AG09319 (cell line): ENCODE results near the gene NECAB3.

ENCODE experiments used
- DNase-seq: peaks from one replicate; pipeline ENCODE4 v3.0.0-alpha.2; 2010; ENCODE audit warnings: low read depth; ENCODE audit errors: extremely low read depth
- CTCF ChIP-seq: IDR thresholded peaks from 2 replicates; pipeline ENCODE4 v1.5.1; 2011; ENCODE audit warnings: low read depth, mild to moderate bottlenecking, inconsistent platforms, low read length, moderate library complexity

NECAB3 gene

DNA sequence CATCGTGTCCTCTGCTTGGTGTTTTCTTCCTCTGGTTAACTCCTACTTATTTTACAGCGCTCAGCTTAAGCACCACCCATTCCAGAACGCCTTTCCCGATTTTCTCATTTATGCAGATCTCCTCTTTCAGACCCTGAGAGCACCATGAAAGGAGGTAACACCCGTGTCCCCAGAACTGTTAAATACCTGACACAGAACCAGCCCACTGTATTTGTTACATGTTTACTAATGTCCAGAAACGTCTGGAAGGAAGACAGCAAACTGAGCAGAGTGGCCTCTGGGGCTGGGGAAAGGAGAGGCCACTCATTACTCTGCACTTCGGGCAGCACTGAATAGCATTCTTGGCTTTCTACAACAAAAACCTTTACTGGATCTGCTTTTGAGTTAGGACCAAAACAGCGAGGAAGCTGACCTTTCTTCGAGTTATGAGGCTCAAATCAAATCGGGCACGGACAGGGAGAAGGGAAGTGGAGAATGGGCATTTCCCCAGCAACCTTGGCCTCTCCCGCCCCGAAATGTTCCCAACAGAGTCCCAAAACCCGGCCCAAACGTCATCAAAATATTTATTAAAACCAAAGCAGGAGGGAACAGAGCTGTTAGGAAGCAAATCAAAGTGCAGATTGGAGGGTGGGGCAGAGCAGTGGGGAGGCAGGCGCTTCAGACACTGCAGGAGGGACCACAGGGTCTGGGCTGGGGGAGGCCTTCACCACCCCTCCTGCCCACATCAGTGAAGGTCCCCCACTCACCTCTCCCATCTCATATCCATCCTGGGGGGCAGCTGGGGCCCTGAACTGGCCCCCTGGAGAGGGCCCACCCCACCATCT is 1.1 kb upstream of the NECAB3 start:
- DNase-seq: no peak
- TF ChIP-seq CTCF: no peak

DNA sequence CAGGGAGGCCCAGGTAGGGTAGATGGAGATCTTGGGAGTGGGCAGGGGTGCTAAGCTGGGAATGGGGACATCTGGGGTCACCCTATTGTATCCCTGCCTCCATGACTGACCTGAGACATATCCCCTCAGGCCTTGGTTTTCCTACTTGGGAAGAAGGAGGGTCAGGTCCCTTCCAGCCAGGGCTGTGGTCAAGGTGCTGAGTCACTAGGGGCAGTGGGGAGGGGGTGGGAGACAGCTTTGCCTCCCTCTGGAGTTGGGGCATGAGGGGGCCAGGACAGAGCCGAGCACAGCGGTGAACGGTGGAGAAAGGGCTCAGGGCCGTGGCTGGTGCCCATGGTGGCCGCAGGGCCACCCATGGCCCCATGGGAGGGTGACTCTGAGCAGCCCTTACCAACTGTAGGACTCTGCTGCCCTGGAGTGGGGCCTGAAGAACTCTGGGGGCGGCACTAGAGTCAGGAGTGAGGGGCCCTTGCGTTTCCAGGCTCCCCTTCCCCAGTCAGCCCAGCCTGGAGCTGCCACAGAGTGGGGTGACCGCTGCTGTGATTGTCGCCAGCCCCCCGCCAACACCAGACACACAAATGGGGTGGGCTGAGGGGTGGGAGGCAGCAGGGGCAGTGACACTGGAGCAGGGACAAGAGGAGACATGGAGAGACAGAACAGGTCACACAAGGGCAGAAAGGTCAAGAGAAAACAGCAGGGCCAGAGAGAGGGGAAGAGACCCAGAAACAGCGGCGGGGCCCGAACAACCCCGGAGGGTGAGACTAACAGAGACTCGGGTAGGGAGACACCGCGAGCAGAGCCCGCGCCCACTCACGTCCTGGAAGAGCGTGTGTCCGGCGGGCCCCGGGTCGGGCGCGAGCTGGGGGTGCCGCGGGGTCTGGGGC is 576 bp downstream of the NECAB3 start:
- TF ChIP-seq CTCF: no peak
- DNase-seq: no peak

DNA sequence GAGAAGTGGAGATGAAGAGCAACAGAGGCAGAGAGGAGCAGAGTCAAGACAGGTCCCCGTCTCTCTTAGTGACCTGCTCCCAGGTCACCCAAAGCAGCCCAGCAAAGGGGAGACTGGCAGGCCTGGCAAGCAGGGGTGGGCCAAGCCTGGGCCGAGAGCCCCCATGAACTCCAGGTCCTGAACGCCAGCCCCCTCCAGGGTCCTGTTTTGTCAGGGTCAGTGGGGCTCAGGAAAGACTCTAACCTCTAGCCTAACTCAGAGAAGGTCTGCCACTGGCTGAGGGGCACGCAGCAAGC is 1.2 kb downstream of the NECAB3 start:
- no peak for TF ChIP-seq CTCF

DNA sequence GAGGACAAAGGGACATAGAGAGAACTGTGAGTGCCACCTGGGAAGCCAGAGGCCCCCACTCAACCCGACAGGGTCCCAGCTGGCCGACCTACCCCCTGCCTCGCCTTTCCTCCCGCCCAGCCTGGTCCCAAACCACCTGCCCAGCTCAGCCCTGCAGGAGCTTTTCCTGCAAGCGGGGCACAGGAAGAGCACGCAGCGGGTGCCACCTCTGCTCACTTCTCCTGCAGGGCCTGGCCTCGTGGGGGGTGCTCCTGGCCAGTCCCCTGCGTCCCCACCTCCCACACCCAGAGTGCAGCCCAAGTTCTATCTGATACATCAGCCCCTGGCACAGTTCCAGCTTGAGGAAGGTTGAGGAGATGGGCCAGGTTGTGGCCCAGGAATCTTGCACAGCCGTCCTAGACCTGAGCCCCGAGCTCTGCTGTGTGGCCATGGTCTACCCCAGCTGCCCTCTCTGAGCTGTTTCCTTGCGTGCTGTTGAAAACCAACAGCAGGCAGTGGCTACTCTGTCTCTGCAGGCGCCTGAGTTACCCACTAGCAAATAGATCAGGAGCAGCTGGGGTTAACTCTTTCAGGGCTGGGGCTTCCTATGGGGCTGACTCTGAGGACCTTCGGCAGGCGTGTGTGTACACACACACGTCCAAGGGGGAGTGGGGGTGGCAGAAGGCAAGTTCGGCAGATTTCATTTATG is 1.7 kb downstream of the NECAB3 start:
- no peak for TF ChIP-seq CTCF
- no peak for DNase-seq

More for the DNA sequence above, 1.2 kb downstream of the NECAB3 start:
- DNase-seq: no peak

DNA sequence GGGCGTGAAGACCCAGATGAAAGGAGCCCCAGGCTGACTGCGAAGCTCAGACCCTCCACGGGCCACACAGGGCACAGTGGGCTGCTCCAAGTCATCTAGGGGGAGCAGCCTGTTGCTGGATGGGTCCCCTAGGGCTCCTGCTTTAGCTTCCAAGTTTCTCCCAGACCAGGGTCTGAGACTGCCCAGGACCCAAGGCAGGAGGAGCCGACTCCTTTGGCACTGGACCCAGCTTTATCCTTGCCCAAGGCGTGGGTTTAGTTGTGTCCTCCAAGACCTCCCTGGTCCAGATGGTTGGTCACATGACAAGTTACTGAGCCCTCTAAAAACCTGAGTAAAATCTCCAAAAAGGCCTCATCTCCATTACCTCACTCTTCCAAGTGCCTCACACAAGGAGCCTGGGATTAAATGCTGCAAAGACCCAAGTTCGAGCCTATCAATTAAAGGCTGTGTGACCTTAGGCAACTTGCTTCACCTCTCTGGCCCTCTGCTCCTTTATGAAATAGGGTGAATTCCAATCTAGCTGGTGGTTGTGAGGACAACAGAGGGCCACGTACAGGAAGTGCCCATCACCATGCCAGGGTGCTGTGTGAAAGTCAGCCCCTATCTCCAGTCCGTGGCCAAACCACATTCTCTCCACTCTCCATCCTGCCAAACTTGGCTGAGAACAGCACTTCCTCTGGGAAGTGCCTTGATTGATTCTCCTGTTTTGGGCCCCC is 2.5 kb downstream of the NECAB3 start:
- no peak for DNase-seq
- TF ChIP-seq CTCF: no peak

DNA sequence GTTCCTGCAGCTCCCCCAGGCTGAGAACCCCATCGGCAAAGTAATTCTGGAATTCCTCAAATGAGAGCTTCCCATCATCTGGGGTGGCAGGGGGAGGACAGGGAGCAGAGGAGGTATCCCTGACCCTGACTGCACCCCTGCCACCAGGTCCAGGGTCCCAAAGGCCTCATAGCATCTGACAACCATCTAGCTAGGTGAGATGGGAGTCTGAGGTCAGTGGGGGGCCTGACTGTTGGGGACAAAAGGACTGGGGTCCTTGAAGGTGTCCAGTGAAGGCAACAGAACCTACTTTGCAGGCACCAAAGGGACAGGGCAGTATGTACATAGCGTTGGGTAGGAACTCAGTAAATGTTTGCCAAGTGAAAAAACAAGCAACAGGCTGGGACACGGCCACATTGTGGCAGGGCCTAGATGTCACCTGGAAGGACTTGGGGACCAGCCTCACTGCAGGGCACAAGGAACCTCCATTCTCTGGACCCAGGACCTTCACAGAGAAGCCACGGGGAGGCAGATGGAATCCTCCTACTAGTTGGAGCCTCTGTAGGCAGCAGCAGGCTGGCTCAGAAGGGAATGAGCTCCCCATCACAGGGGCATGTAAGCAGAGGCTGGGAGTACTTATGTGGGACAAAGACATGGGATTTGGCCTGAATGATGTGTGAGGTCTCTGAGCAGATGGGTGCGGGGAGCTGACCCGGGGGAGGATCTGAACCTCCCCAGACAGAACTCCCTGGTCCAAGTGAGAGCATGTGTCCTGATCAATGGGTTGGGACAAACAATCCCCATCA is 3.3 kb downstream of the NECAB3 start:
- TF ChIP-seq CTCF: no peak

More for the DNA sequence above, 3.3 kb downstream of the NECAB3 start:
- DNase-seq: no peak
